ENCODE measurements around the gene ARHGAP4.

- TF ChIP-seq CTBP1 (IDR thresholded peaks at IDR 0.05; ENCODE audit: borderline replicate concordance) (no peak), ELF4 (IDR thresholded peaks at IDR 0.05) (no peak), FOXM1 (IDR thresholded peaks at IDR 0.05; ENCODE audit: borderline replicate concordance) (no peak), TARDBP (IDR thresholded peaks at IDR 0.05) (no peak), ZNF384 (IDR thresholded peaks at IDR 0.05) (no peak), SUZ12 (IDR thresholded peaks at IDR 0.05) (no peak), BHLHE40 (IDR thresholded peaks at IDR 0.05; ENCODE audit: borderline replicate concordance) (no peak), PKNOX1 (IDR thresholded peaks at IDR 0.05) (no peak), SP1 (IDR thresholded peaks at IDR 0.05) (no peak)
Measured at GRCh38 chrX:153931748-153932147, 5.7 kb upstream of the ARHGAP4 start.

All from HEK293T (cell line).